ENCODE measurements around the gene CFAP97D1. TPM values are rescaled to one million over a fixed set of nuclear protein-coding genes. Genes with fewer than 3 reads are reported as not detected.
"Not testable (repeated sequence)": the region's sequence is repeated elsewhere in the genome, so short reads cannot be mapped to it uniquely, and the experiment has no call there.

The CFAP97D1 gene
- total and polyA plus RNA-seq, 4 donors: 0.01 to 0.06 (median 0.02) TPM; not detected in 1

DNA sequence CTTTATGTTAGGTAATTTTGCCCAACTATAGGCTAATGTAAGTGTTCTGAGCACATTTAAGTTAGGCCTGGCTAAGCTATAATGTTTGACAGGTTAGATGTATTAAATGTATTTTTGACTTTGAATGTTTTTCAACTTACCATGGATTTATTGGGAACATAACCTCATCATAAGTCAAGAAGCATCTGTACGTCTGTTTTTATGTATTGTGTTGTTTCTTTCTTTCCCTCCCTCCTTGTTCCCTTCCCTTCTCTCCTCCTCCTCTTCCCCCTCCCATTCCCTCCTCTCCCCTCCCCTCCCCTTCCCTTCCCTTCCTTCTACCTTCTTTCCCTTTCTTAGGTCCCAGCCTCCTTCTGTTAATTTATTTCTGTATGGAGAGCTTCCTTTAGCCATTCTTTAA is 9.2 kb downstream of the CFAP97D1 start:
- WGBS, 2 donors: 92 to 94% methylated on average over 1 of the region's 1 CpG
- no peak overlapping the region for H3K4me3 ChIP-seq
- ATAC-seq (ENCODE audit: insufficient read depth, low FRiP score) (no peak), DNase-seq (no peak)
- H3K4me1 ChIP-seq (ENCODE audit: control insufficient read depth in 5 of 5, insufficient read depth in 5 of 5, low read length in 5 of 5): no peaks in the 10 kb centered on the region
- peaks cover 0 to 2% (median 0%) of the 10 kb centered on the region in 3 donors for H3K27me3 ChIP-seq (ENCODE audit: control insufficient read depth in 3 of 3, insufficient read depth in 3 of 3, low read length in 2 of 3)
- no peaks in the 10 kb centered on the region for H3K9me3 ChIP-seq (ENCODE audit: control insufficient read depth in 4 of 4, insufficient read depth in 3 of 4, low read length in 3 of 4)
- no peak overlapping the region for H3K9ac ChIP-seq (ENCODE audit: insufficient read depth in 1 of 2, low read length in 2 of 2)
- TF ChIP-seq, protein P1, sequence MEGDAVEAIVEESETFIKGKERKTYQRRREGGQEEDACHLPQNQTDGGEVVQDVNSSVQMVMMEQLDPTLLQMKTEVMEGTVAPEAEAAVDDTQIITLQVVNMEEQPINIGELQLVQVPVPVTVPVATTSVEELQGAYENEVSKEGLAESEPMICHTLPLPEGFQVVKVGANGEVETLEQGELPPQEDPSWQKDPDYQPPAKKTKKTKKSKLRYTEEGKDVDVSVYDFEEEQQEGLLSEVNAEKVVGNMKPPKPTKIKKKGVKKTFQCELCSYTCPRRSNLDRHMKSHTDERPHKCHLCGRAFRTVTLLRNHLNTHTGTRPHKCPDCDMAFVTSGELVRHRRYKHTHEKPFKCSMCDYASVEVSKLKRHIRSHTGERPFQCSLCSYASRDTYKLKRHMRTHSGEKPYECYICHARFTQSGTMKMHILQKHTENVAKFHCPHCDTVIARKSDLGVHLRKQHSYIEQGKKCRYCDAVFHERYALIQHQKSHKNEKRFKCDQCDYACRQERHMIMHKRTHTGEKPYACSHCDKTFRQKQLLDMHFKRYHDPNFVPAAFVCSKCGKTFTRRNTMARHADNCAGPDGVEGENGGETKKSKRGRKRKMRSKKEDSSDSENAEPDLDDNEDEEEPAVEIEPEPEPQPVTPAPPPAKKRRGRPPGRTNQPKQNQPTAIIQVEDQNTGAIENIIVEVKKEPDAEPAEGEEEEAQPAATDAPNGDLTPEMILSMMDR (IDR thresholded peaks at IDR 0.05; ENCODE audit: control extremely low read depth, extremely low read depth): no peak
- no peaks in the 10 kb centered on the region for H3K36me3 ChIP-seq (ENCODE audit: control insufficient read depth in 4 of 4, insufficient read depth in 4 of 4, low read length in 4 of 4)
- no peak overlapping the region for H3K27ac ChIP-seq (ENCODE audit: low read depth in 1 of 2, low read length in 1 of 2)

DNA sequence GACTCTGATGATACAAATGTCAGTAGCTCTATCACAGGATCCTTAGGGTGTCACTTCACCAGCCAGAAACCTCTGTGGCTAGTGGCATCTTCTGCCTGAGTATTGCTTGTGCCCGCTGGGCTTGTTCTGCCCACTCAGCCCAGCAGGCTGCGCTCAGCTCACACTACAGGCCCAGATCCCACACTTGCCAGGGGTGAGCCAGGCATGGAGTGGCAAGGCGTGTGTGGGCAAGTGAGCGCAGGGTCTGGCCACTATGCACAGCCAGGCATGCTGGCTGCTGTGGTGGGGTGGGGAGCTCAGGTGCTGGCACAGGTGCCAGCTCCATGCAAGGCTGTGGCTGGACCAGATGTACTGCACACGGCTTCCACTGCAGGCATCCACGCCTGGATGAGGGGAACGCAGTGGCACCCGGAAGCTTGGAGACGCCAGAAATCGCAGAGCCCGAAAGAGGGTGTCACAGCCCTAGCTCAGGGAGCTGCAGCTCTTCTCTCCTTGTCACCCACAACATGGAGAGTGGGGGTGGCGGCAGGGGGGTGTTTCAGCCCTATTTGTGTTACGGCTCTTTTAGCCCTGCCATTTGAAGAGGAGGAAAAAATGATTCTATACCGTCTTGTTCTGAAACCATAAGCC is 10.2 kb downstream of the CFAP97D1 start:
- H3K9ac ChIP-seq (ENCODE audit: insufficient read depth in 1 of 2, low read length in 2 of 2): no peak overlapping the region
- no peak for ATAC-seq (ENCODE audit: insufficient read depth, low FRiP score)
- DNase-seq: no peak
- TF ChIP-seq, protein P1 (IDR thresholded peaks at IDR 0.05; ENCODE audit: control extremely low read depth, extremely low read depth): no peak
- H3K36me3 ChIP-seq (ENCODE audit: control insufficient read depth in 4 of 4, insufficient read depth in 4 of 4, low read length in 4 of 4): no peaks in the 10 kb centered on the region
- H3K9me3 ChIP-seq (ENCODE audit: control insufficient read depth in 4 of 4, insufficient read depth in 3 of 4, low read length in 3 of 4): no peaks in the 10 kb centered on the region
- H3K27me3 ChIP-seq (ENCODE audit: control insufficient read depth in 3 of 3, insufficient read depth in 3 of 3, low read length in 2 of 3): no peaks in the 10 kb centered on the region
- no peak overlapping the region for H3K4me3 ChIP-seq
- H3K4me1 ChIP-seq (ENCODE audit: control insufficient read depth in 5 of 5, insufficient read depth in 5 of 5, low read length in 5 of 5): no peaks in the 10 kb centered on the region
- no peak overlapping the region for H3K27ac ChIP-seq (ENCODE audit: low read depth in 1 of 2, low read length in 1 of 2)
- WGBS, 2 donors: 89 to 90% methylated on average over 14 of the region's 14 CpGs

DNA sequence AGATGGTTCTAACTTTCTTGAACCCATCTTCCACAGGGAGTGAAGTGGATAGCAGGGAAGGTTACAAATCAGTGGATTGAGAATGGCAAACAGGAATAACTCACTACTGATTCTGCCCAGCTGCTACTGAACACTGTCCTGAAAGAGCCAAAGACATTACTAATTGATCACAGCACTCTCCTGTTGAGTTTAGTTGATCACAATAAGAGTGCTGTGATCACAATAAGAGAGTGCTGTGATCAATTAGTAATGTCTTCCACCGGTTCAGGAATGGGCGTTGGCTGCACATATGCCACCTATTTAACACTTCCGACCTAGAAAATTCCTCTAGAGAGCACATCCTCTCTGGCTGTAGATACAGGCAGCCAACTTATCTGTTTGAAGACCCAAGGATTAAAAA is 11.4 kb downstream of the CFAP97D1 start:
- no peaks in the 10 kb centered on the region for H3K4me1 ChIP-seq (ENCODE audit: control insufficient read depth in 5 of 5, insufficient read depth in 5 of 5, low read length in 5 of 5)
- no peaks in the 10 kb centered on the region for H3K9me3 ChIP-seq (ENCODE audit: control insufficient read depth in 4 of 4, insufficient read depth in 3 of 4, low read length in 3 of 4)
- H3K27me3 ChIP-seq (ENCODE audit: control insufficient read depth in 3 of 3, insufficient read depth in 3 of 3, low read length in 2 of 3): no peaks in the 10 kb centered on the region
- no peak for ATAC-seq (ENCODE audit: insufficient read depth, low FRiP score)
- peak in 2 of 3 donors; percentile 58 to 65 for DNase-seq
- H3K9ac ChIP-seq (ENCODE audit: insufficient read depth in 1 of 2, low read length in 2 of 2): no peak overlapping the region
- TF ChIP-seq, protein P1 (IDR thresholded peaks at IDR 0.05; ENCODE audit: control extremely low read depth, extremely low read depth): no peak
- H3K36me3 ChIP-seq (ENCODE audit: control insufficient read depth in 4 of 4, insufficient read depth in 4 of 4, low read length in 4 of 4): no peaks in the 10 kb centered on the region
- WGBS, 2 donors: 23 to 34% methylated on average over 3 of the region's 3 CpGs
- no peak overlapping the region for H3K27ac ChIP-seq (ENCODE audit: low read depth in 1 of 2, low read length in 1 of 2)
- H3K4me3 ChIP-seq: no peak overlapping the region

GRCh38 chr17:43792668-43793067 is 12.4 kb downstream of the CFAP97D1 start:
- not testable (repeated sequence) for H3K36me3 ChIP-seq (ENCODE audit: control insufficient read depth in 4 of 4, insufficient read depth in 4 of 4, low read length in 4 of 4); H3K9me3 ChIP-seq (ENCODE audit: control insufficient read depth in 4 of 4, insufficient read depth in 3 of 4, low read length in 3 of 4); H3K27ac ChIP-seq (ENCODE audit: low read depth in 1 of 2, low read length in 1 of 2); H3K4me3 ChIP-seq; DNase-seq; H3K27me3 ChIP-seq (ENCODE audit: control insufficient read depth in 3 of 3, insufficient read depth in 3 of 3, low read length in 2 of 3); H3K4me1 ChIP-seq (ENCODE audit: control insufficient read depth in 5 of 5, insufficient read depth in 5 of 5, low read length in 5 of 5); ATAC-seq (ENCODE audit: insufficient read depth, low FRiP score); H3K9ac ChIP-seq (ENCODE audit: insufficient read depth in 1 of 2, low read length in 2 of 2)
- 93 to 96% methylated on average over 4 of the region's 4 CpGs for WGBS, 2 donors

GRCh38 chr17:43798024-43798423 is 17.8 kb downstream of the CFAP97D1 start:
- not testable (repeated sequence) for DNase-seq; H3K9ac ChIP-seq (ENCODE audit: insufficient read depth in 1 of 2, low read length in 2 of 2); H3K4me3 ChIP-seq; ATAC-seq (ENCODE audit: insufficient read depth, low FRiP score); H3K4me1 ChIP-seq (ENCODE audit: control insufficient read depth in 5 of 5, insufficient read depth in 5 of 5, low read length in 5 of 5); H3K27ac ChIP-seq (ENCODE audit: low read depth in 1 of 2, low read length in 1 of 2); H3K9me3 ChIP-seq (ENCODE audit: control insufficient read depth in 4 of 4, insufficient read depth in 3 of 4, low read length in 3 of 4); H3K27me3 ChIP-seq (ENCODE audit: control insufficient read depth in 3 of 3, insufficient read depth in 3 of 3, low read length in 2 of 3)
- peaks cover 0 to 14% (median 1%) of the 10 kb centered on the region in 4 donors for H3K36me3 ChIP-seq (ENCODE audit: control insufficient read depth in 4 of 4, insufficient read depth in 4 of 4, low read length in 4 of 4)
- 79 to 96% methylated on average over 8 of the region's 9 CpGs for WGBS, 2 donors

Measured in lung (tissue), 12 donors.